NOMO-1 treated with DMSO at 0.1 percent for 48 hours (cell line): ENCODE data around the gene NOP53.
"Not testable (repeated sequence)": the region's sequence is repeated elsewhere in the genome, so short reads cannot be mapped to it uniquely, and the experiment has no call there.

Experiments used
- DNase-seq: peaks from one replicate; lab custom pipeline; 2025; ENCODE audit not compliant: unreplicated experiment; lab: John Stamatoyannopoulos, UW

Gene NOP53

GRCh38 chr19:47776568-47776967 lies 31.2 kb downstream of the NOP53 start:
- DNase-seq, result no peak

- DNase-seq, result not testable (repeated sequence)
Observed at GRCh38 chr19:47777245-47778048, 32.1 kb downstream of the NOP53 start.

GRCh38 chr19:47778049-47778953 lies 33.0 kb downstream of the NOP53 start, which contains the start of gene SELENOW:
Gene SELENOW, plus strand, starts transcription at chr19:47778703. Its CDS starts 83 bp downstream, at chr19:47778786.
- peak; percentile 43 for DNase-seq

GRCh38 chr19:47778954-47779351 lies 33.6 kb downstream of the NOP53 start:
- no peak for DNase-seq

- DNase-seq, result no peak
Observed at GRCh38 chr19:47779524-47780214, 34.3 kb downstream of the NOP53 start.

GRCh38 chr19:47780215-47780551 lies 34.8 kb downstream of the NOP53 start:
- no peak for DNase-seq

GRCh38 chr19:47781590-47782262 lies 36.4 kb downstream of the NOP53 start:
- no peak for DNase-seq

- DNase-seq, result no peak
Observed at GRCh38 chr19:47786566-47786965, 41.2 kb downstream of the NOP53 start.

- DNase-seq, result not testable (repeated sequence)
Observed at GRCh38 chr19:47787307-47787706, 42.0 kb downstream of the NOP53 start.

- DNase-seq, result not testable (repeated sequence)
Observed at GRCh38 chr19:47789811-47790210, 44.5 kb downstream of the NOP53 start.

GRCh38 chr19:47790398-47790814 lies 45.1 kb downstream of the NOP53 start:
- DNase-seq, result peak; percentile 53

- no peak for DNase-seq
Observed at GRCh38 chr19:47792616-47793015, 47.3 kb downstream of the NOP53 start.

- no peak for DNase-seq
Observed at GRCh38 chr19:47794526-47794925, 49.2 kb downstream of the NOP53 start.

GRCh38 chr19:47796785-47797184 lies 51.4 kb downstream of the NOP53 start:
- DNase-seq, result no peak

GRCh38 chr19:47797996-47798903 lies 52.9 kb downstream of the NOP53 start:
- no peak for DNase-seq

GRCh38 chr19:47798904-47799266 lies 53.5 kb downstream of the NOP53 start:
- no peak for DNase-seq

GRCh38 chr19:47801270-47801669 lies 55.9 kb downstream of the NOP53 start:
- DNase-seq, result no peak

GRCh38 chr19:47802521-47803043 lies 57.2 kb downstream of the NOP53 start:
- DNase-seq, result no peak

GRCh38 chr19:47803148-47803547 lies 57.8 kb downstream of the NOP53 start:
- not testable (repeated sequence) for DNase-seq

GRCh38 chr19:47803671-47804070 lies 58.3 kb downstream of the NOP53 start:
- DNase-seq, result not testable (repeated sequence)
